DMS53 treated with DMSO at 0.1 percent for 48 hours (cell line): ENCODE measurements around the gene MTPN.
A peak's percentile ranks its signal among the peaks of the same experiment; 100 is the strongest.

Experiments
- DNase-seq: peaks from one replicate; lab custom pipeline; 2025; ENCODE audit not compliant: unreplicated experiment; lab: John Stamatoyannopoulos, UW

The MTPN gene

DNA sequence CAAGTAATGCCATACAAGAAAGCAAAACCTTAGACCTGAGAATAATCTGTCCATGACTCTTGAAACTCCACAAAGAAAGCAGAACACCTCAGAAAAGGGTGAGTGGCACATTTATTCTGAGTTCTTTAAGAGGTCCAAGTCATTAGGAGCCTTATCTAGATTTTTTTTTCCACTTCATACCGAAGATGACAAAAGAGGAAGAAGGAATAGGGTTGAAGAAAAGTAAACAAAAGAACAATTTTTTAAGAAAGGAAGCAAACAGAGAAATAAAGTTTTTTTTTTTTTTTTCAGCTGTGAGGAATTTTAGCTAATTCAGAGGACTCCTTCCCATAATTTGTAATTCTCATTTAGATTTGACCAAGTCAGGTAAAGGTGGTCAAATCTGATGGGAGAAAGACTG, 13.1 kb upstream of the MTPN start:
- DNase-seq: no peak

DNA sequence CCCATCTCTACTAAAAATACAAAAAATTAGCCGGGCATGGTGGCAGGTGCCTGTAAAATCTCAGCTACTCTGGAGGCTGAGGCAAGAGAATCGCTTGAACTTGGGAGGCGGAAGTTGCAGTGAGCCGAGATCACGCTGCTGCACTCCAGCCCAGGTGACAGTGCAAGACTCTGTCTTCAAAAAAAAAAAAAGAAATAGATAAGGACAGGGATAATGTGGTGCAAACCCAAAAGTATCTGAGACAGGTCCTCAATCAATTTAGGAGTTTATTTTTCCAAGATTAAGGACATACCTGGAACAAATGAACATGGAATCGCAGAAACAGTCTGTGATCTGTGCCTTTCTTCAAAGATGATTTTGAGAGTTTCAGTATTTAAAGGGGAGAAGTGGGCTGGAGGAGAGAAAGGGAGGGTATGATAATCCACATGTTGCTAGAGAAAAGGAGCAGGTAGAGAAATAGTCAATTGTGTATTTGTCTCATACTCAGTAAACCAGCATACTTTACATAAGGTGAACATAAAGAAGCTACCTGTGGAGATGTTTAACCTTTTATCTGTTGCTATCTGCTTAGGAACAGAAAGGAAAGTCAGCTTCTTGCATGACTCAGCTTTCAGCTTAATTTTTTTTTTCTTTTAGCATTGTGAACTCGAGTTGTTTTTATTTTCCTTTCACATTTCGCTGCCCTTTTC, 4.9 kb upstream of the MTPN start:
- no peak for DNase-seq

DNA sequence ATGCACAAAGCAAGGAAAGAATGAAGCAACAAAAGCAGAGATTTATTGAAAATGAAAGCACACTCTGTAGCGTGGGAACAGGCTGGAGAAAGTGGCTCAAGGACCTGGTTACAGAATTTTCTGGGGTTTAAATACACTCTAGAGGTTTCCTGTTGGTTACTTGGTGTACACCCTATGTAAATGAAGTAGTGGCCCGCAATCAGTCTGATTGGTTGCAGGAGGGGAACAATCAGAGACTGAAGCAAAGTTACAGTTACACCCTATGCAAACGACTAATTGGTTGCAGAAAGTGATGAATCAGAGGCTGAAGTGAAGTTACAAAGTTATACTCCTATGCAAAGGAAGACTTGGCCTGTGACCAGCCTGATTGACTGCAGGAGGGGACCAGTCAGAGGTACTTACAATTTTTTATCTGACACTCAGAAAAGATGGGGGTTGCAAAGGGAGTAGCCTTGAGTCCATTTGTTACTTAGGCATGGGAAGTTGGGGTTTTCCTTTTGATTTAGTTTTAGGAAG, 3.6 kb upstream of the MTPN start:
- no peak for DNase-seq

DNA sequence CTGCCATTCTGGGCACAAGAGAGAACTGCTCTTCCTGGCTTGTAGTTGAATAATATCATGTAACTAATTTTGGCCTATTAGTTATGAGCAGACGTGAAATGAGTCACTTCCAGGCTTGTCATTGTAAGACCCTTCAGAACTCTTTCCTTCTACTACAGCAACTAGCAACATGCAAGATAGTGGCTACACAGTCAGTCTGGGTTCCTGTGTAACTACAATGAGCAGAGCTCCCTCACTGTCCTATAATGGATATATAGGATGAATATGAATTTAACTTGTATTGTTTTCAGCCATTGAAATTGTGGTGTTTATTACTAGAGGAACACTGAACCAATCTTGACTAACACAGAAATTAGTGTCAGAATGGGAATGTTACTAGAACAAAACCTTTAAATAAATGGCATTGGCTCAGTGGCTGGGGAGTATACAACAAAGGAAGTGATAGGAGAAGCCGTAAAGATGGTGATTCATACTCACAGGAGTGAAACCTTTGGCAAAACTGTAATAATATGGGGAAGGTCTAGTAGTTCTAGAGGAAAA, 2.9 kb upstream of the MTPN start:
- DNase-seq: no peak

DNA sequence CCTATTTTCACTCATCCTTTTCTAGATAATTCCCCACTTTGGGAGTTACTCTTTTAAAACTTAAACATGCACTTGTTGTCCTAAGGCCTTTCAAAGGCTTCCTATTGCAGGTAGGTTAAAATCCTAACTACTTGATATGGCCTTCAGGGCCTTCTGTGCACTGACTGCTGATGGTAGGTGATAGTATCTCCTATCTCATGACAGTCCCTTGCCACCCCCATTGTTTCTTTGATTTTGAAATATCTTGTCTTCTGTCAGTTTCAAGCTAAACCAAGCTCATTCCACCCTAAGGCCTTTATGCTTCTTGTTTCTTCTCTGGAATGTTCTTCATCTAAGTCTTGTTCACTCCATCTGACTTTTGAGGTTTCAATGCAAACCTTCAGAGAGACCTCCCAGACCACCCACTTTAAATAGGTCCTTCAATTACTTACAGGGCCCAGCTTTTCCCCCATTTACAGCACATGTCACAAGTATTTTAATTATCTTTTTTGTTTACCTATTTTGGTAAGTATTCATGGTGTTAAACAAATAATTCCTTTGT, 2.4 kb upstream of the MTPN start:
- no peak for DNase-seq

DNA sequence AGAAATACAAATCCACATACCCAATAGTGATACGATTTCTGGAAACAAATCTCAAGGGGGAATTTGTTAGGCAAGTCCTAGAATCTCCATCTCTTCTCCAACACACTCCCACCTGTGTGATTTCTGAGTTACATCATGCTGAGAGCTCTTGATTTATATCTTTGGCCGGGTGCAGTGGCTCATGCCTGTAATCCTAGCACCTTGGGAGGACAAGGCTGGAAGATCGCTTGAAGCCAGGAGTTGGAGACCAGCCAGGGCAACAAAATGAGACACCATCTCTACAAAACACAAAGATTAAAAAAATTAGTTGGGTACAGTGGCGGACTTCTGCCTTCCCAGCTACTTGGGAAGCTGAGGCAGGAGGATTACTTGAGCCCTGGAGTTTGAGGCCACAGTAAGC, 1.5 kb upstream of the MTPN start:
- no peak for DNase-seq

DNA sequence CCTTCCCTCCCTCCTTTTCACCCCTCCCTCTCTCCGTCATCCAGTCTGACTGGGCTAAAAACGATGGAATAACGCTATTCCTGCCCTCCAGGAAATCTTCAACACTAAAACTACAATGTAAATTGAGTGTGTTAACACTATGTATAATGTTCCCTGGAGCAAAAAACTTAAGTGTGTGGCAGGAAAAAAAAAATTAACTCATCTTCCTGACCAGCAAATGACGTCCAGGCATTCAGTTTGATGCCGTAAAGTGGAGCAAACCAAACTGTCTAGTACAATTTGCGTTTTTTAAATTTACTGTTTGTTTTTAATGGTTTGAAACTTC, 545 bp upstream of the MTPN start:
- no peak for DNase-seq

DNA sequence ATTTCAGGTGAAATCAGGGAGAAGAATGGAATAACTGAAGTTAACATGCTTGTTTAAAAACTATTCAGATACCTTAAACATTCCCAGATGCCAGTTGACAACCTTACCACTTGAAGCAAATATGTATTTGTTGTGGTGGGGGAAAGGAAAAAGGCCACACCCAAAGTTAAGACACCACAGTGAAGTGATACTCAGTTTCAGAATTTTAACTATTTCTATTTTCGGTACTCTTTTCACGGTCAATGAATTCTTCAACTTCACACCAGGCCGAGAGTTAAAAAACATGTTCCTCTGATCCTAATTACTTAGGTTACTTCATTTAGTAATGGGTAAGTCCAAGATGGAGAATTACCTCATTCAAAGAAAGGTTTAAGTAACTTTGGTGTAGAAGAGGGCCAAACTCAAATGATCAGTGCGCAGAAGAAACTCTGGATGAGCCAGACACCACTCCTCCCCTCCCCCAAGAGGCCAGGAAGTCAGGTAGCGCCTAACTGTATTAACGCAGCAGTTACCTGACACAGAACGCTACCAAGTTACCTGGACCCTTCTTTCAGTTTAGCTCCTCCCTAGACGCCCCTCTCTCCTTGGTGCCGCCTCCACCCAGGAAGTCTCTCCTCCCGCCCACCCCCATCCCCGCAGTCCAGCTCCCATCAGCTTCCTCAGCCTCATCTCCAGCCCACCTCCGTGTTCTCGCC, 700 bp downstream of the MTPN start:
- peak; percentile 42 for DNase-seq

DNA sequence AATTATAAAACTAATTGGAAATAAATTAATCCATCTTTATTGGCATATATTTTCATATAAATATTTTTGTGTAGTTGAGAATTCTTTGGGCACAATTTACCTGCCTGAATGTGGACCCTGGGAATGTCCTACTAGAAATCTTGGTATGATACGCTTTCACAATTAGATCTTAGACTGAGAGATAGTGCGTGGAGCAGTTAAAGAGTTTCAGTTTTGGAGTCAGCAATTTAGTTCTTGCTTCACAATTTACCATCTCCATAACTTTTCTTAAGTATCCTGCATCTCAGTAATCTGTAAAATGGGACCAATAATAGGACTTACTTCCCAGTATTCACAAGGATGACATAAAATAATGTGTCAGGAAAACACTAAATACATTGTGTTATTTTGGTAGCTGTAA, 2.0 kb downstream of the MTPN start:
- no peak for DNase-seq

DNA sequence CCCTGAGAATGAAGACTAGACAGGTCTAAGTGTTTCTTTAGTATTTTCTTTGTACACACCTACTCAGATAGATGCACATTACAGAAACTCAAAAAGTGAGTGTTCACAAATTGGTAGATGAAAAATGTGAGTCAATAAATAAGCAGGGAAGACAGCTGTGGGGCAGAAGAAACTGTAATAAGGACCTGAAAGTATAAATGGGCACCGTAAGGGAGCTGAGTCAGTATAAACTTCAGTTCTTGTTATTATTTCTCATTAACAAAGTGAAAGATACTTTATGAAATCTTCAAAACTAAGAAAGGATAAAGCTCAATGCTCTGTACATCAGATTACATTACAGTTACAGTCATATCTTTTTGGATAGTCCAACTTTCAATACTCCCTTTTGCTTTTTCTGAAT, 2.5 kb downstream of the MTPN start:
- DNase-seq: no peak

DNA sequence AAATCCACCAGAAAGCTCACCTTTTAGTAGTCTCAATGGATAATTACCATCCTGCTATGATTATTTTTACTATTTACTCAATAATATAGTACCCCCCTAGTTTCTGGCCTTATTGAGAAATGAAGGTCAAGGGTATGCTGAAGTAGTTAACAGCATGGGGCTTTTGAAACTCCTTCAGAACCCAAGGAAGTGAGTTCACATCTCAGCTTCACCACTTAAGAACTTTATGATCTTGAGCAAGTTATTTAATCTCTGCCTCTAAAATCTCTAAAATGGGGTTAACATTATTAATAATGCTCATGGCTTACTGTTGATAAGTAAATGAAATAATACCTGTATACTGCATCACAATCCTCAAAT, 5.8 kb downstream of the MTPN start:
- no peak for DNase-seq

DNA sequence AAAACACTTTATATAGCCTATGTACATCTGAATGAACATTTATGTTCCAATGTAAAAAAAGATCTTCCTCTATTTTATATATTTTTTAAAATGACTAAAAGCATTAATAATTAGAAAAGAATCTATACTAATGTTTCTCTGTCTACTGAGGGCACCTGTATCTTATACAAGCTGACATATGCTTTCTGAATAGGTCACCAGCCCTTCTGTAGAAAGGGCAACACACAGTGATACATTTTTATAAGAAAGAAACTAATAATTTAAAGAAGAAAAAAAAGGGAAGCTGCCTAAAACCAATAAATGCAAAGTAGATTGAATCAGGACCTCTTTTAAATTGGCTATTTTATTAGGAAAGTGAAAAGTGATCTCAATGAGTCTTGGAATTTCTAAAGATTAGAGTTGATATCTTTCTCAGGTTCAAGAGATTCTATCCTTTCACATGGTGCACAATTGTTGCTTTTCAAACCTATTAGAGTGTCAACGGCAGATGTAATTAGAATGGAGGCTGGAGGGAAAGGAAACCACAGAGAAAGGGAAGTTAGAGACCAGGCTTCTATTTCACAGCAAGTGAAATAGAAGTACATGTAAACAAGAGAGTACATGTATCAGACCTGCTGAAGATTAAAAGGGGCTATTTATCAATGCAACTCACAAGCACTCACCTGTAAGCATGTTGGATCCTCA, 6.3 kb downstream of the MTPN start:
- DNase-seq: no peak

DNA sequence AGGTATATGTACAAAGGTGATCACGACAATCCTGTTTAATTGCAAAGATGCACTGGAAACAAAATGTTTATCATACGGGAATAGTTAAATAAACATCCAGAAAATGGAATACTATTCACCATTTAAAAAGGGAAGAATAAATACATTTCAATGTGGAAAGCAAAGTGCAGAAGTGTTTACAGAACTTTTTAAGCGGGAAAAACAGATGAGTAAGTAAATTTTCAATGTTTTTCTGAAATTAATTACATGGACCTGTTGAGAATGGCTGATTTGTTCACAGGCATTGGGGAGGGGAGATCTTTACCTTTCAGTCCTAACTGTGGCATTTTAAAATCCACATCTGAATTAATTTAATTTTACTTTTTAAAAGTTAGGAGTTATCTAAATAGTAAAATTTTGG, 7.1 kb downstream of the MTPN start:
- no peak for DNase-seq

DNA sequence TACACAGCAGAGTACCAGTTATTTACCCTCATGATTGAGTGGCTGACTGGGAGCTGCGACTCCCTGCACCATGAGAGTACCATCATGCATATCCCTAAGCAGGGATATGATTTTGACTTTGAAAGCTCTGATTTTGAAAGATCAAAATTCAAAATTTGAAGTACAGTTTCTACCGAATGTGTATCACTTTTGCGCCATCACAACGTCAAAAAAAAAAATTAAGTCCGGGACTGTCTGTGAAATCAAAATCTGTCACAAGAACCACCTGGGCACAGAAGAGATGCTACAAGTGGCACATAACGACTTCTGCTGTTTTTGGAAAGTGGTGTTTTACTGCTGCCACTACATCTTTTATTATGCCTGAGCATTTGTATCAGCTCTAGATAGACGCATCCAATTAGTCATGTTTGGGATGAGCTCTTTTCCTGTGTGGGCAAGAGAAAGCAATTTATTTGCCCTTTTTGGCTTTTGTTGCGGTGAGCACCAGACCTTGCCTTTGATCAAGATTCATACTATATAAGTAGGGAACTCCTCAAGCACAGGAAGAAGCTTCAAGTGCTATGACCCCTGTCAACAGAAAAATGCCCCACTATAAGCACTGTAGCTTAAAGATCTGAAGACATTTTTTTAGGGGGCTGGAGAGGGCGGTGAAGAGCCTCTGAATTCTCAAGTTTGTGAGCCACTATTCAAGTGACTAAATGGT, 10.7 kb downstream of the MTPN start:
- DNase-seq: no peak

DNA sequence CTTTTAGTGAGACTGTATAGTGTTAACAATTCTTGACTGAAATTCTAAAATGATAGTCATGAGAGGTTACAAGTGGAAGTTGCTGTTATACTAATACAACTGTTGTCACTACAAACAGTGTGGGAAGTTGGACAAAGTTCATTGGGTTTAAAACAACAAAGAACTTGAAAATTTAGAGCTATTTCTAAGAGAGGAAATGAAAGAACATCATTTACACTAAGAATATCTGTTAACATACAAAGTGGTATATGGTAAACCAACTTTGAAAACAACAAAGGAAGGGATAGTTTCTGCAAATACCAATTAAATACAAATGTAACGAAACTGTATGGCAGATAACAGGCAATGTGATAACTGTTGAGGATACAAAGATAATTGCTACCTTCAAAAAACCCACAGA, 11.6 kb downstream of the MTPN start:
- no peak for DNase-seq

DNA sequence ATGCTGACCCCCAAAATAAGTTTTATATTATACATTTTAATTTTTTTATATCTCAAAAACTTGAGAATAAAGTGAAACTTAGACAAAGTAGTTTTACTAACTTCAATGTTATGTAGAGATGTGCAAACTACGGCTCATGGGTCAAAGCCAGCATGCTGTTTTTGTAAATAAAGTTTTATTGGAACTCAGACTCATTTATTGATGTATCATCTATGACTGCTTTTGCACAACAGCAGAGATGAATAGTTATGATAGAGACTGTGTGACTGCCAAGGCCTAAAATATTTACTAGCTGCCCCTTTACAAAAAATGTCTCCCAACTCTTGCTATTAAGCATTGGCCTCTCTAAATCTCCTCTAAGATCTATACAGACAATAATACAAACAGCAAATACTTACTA, 12.4 kb downstream of the MTPN start:
- DNase-seq: no peak

DNA sequence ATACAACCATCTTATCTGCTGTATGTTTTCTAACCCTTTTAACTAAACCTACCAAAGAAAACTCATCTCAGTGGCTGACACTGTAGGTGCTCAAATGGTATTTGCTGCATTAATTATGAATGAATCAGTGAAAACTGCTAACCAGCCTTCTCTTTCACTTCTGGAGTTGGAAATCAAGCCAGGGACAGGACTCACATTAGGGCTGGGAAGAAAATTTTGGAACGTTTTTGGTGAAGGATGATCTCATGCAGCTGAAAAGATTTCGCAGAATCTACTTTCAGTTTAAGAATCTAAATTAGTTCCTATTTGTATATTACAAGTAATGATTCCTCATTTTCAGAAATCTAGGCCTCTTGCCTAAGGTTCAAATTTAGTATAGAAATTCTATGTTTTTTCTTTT, 12.9 kb downstream of the MTPN start:
- no peak for DNase-seq

DNA sequence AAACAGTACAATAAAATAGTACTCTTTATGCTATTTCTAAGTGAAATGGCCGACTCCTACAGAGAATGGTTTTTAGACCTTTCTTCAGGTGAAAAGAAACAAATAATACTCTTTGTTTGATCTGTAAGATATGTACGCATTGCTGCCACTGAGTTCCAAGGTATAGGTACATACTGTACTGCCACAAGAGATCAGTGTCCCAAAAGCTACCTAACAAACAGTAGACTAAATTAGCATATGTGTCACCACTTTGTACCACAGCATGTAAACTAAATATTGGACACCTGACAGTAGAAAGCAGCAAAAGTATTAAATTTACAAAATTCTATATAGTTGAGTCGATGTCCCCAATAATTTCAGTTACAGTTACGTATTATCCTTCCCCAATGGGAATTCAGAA, 14.4 kb downstream of the MTPN start:
- no peak for DNase-seq

DNA sequence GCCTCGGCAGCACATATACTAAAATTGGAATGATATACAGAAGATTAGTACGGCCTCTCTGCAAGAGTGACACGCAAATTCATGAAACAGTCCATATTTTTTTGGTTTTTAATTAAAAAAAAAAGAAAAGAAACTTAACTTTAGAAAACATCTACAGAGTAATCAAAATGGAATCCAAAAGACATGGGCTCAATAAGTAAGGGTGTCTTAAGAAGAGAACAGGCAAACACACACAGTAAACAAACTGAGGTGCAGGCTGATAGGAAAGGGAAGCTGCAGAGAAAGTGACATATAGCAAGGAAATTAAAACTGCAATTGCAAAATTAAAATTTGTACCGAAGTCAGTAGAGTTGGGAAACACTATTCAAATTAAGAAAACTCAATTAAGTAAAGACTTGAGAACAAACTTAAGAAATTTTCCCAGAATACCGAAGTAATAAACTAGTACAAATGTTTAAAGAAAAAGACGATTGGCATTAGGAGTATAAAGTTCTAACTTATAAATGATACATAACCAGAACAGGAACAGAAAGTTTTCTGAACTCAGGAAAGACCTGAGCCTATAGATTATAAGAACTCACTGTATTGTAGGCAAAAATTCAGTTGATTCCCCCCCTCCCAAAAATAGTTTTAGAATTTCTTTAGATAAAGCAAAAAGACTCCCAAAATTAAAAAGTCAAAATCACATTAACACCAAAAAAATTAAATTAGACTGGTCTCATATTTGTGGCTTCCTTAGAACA, 16.3 kb downstream of the MTPN start:
- no peak for DNase-seq

DNA sequence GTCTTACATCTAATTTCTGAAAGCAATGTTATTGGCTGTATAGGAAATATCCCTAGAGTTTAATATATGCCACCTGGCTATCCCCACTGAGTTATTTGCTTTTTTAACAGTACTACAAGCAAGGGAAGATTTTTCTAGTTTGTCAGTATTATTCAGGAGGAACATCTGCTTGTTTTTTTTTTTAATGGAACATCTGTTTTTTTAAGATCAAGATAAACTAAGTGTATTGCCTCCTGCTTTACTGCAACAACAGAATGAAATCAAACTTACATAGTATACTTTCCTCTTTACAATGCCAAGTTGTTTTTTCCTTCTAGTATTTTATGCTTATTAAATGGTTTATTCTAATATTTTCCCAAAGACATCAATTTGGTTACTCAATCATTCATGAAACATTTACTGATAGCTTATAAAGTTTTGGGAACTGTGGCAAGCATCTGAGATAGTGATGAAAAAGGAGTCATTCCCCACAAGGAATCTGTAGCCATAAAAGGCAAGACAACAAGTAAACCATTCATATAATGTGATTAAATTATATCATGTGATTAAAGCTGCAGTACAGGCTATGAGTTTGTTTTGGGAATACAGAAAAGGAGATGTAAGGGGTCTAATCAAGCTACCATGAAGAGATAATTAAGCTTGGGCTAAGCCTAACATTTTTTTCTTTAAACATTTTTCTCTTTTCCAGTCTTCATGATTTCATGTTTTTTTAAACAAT, 17.4 kb downstream of the MTPN start:
- DNase-seq: no peak
